Measurements from ENCODE around the gene C1QB.

DNA sequence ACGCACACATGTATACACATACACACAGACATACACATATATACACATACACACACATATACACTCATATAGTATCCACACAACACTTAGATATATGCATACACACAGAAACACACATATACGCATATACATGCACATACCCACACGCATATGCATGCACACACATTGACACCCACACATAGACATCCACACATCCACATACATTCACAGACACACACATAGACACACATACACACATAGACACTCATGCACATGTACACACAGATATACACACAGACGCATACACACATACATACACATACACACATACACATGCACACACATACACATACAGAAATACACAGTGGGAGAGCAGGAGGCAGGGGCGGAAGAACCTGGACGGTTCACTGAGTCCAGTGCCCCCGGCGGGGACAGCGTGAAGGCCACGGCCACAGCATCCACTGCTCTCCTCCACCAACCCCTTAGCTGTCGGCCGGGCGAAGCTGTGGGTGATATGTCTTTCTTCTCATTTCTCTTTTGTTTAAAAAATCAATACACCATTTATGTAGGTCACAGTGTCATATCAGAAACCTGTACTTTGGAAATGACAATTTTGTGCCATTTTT is 2.8 kb upstream of the C1QB start:
- TF ChIP-seq EP300 (IDR thresholded peaks at IDR 0.05) (no peak), CTCF (IDR thresholded peaks at IDR 0.05) (no peak)

All from sigmoid colon (tissue), 4 donors.